ENCODE measurements around the gene NWD2.

NWD2 gene

GRCh38 chr4:37436546-37436945, 192.0 kb downstream of the NWD2 start:
- Mint-ChIP-seq H3K27ac (no peak overlapping the region), H3K27me3 (peaks cover 4% of the 10 kb centered on the region), H3K9me3 (ENCODE audit: low read depth) (no peaks in the 10 kb centered on the region), H3K4me3 (no peak overlapping the region), H3K4me1 (ENCODE audit: low read depth) (no peaks in the 10 kb centered on the region), H3K36me3 (no peaks in the 10 kb centered on the region)

- H3K27ac Mint-ChIP-seq: no peak overlapping the region
- no peaks in the 10 kb centered on the region for H3K36me3 Mint-ChIP-seq
- H3K4me3 Mint-ChIP-seq: no peak overlapping the region
- H3K4me1 Mint-ChIP-seq (ENCODE audit: low read depth): no peaks in the 10 kb centered on the region
- peaks cover 7% of the 10 kb centered on the region for H3K27me3 Mint-ChIP-seq
- no peaks in the 10 kb centered on the region for H3K9me3 Mint-ChIP-seq (ENCODE audit: low read depth)
These were observed 192.6 kb downstream of the NWD2 start for GRCh38 chr4:37437163-37437562.

- peaks cover 12% of the 10 kb centered on the region for H3K27me3 Mint-ChIP-seq
- no peak overlapping the region for H3K4me3 Mint-ChIP-seq
- H3K4me1 Mint-ChIP-seq (ENCODE audit: low read depth): no peaks in the 10 kb centered on the region
- H3K9me3 Mint-ChIP-seq (ENCODE audit: low read depth): no peaks in the 10 kb centered on the region
- H3K27ac Mint-ChIP-seq: no peak overlapping the region
- no peaks in the 10 kb centered on the region for H3K36me3 Mint-ChIP-seq
These were observed 194.2 kb downstream of the NWD2 start for GRCh38 chr4:37438564-37439279.

GRCh38 chr4:37439809-37440474, 195.4 kb downstream of the NWD2 start:
- Mint-ChIP-seq H3K27ac (no peak overlapping the region), H3K27me3 (peaks cover 12% of the 10 kb centered on the region), H3K4me3 (no peak overlapping the region), H3K4me1 (ENCODE audit: low read depth) (no peaks in the 10 kb centered on the region), H3K36me3 (no peaks in the 10 kb centered on the region), H3K9me3 (ENCODE audit: low read depth) (no peaks in the 10 kb centered on the region)

GRCh38 chr4:37440501-37440900, 196.0 kb downstream of the NWD2 start:
- no peak overlapping the region for H3K4me3 Mint-ChIP-seq
- H3K27me3 Mint-ChIP-seq: peaks cover 16% of the 10 kb centered on the region
- no peaks in the 10 kb centered on the region for H3K4me1 Mint-ChIP-seq (ENCODE audit: low read depth)
- H3K27ac Mint-ChIP-seq: no peak overlapping the region
- no peaks in the 10 kb centered on the region for H3K9me3 Mint-ChIP-seq (ENCODE audit: low read depth)
- no peaks in the 10 kb centered on the region for H3K36me3 Mint-ChIP-seq

GRCh38 chr4:37441231-37442061, 196.9 kb downstream of the NWD2 start:
- Mint-ChIP-seq H3K9me3 (ENCODE audit: low read depth) (no peaks in the 10 kb centered on the region), H3K27ac (no peak overlapping the region), H3K27me3 (peaks cover 17% of the 10 kb centered on the region), H3K4me3 (no peak overlapping the region), H3K4me1 (ENCODE audit: low read depth) (no peaks in the 10 kb centered on the region), H3K36me3 (no peaks in the 10 kb centered on the region)

- H3K27ac Mint-ChIP-seq: no peak overlapping the region
- no peaks in the 10 kb centered on the region for H3K36me3 Mint-ChIP-seq
- H3K4me3 Mint-ChIP-seq: no peak overlapping the region
- H3K9me3 Mint-ChIP-seq (ENCODE audit: low read depth): no peaks in the 10 kb centered on the region
- H3K27me3 Mint-ChIP-seq: peaks cover 19% of the 10 kb centered on the region
- H3K4me1 Mint-ChIP-seq (ENCODE audit: low read depth): no peaks in the 10 kb centered on the region
These were observed 197.4 kb downstream of the NWD2 start for GRCh38 chr4:37442062-37442323.

GRCh38 chr4:37443137-37443536, 198.6 kb downstream of the NWD2 start:
- no peak overlapping the region for H3K27ac Mint-ChIP-seq
- H3K36me3 Mint-ChIP-seq: no peaks in the 10 kb centered on the region
- H3K4me1 Mint-ChIP-seq (ENCODE audit: low read depth): no peaks in the 10 kb centered on the region
- no peak overlapping the region for H3K4me3 Mint-ChIP-seq
- no peaks in the 10 kb centered on the region for H3K9me3 Mint-ChIP-seq (ENCODE audit: low read depth)
- peaks cover 20% of the 10 kb centered on the region for H3K27me3 Mint-ChIP-seq

GRCh38 chr4:37445023-37445422, 200.5 kb downstream of the NWD2 start:
- Mint-ChIP-seq H3K27ac (no peak overlapping the region), H3K9me3 (ENCODE audit: low read depth) (no peaks in the 10 kb centered on the region), H3K36me3 (no peaks in the 10 kb centered on the region), H3K27me3 (peaks cover 27% of the 10 kb centered on the region), H3K4me1 (ENCODE audit: low read depth) (no peaks in the 10 kb centered on the region), H3K4me3 (no peak overlapping the region)

- H3K27me3 Mint-ChIP-seq: peaks cover 30% of the 10 kb centered on the region
These were observed 201.5 kb downstream of the NWD2 start for GRCh38 chr4:37446016-37446415.

GRCh38 chr4:37447886-37448285, 203.3 kb downstream of the NWD2 start:
- peaks cover 2% of the 10 kb centered on the region for H3K4me1 Mint-ChIP-seq (ENCODE audit: low read depth)
- peaks cover 32% of the 10 kb centered on the region for H3K27me3 Mint-ChIP-seq
- no peaks in the 10 kb centered on the region for H3K9me3 Mint-ChIP-seq (ENCODE audit: low read depth)
- H3K4me3 Mint-ChIP-seq: no peak overlapping the region
- no peaks in the 10 kb centered on the region for H3K36me3 Mint-ChIP-seq
- no peak overlapping the region for H3K27ac Mint-ChIP-seq

More at GRCh38 chr4:37446016-37446415, 201.5 kb downstream of the NWD2 start:
- H3K27ac Mint-ChIP-seq: no peak overlapping the region
- H3K4me3 Mint-ChIP-seq: no peak overlapping the region
- H3K36me3 Mint-ChIP-seq: no peaks in the 10 kb centered on the region
- no peaks in the 10 kb centered on the region for H3K9me3 Mint-ChIP-seq (ENCODE audit: low read depth)
- H3K4me1 Mint-ChIP-seq (ENCODE audit: low read depth): no peaks in the 10 kb centered on the region

GRCh38 chr4:37450309-37450708, 205.8 kb downstream of the NWD2 start:
- peaks cover 16% of the 10 kb centered on the region for H3K4me1 Mint-ChIP-seq (ENCODE audit: low read depth)
- no peak overlapping the region for H3K27ac Mint-ChIP-seq
- no peaks in the 10 kb centered on the region for H3K9me3 Mint-ChIP-seq (ENCODE audit: low read depth)
- peaks cover 36% of the 10 kb centered on the region for H3K27me3 Mint-ChIP-seq
- no peaks in the 10 kb centered on the region for H3K36me3 Mint-ChIP-seq
- H3K4me3 Mint-ChIP-seq: no peak overlapping the region

- Mint-ChIP-seq H3K36me3 (no peaks in the 10 kb centered on the region), H3K4me3 (no peak overlapping the region), H3K27me3 (peaks cover 36% of the 10 kb centered on the region), H3K9me3 (ENCODE audit: low read depth) (no peaks in the 10 kb centered on the region), H3K27ac (no peak overlapping the region), H3K4me1 (ENCODE audit: low read depth) (peaks cover 16% of the 10 kb centered on the region)
These were observed 206.4 kb downstream of the NWD2 start for GRCh38 chr4:37450911-37451310.

GRCh38 chr4:37451656-37452055, 207.1 kb downstream of the NWD2 start:
- Mint-ChIP-seq H3K36me3 (no peaks in the 10 kb centered on the region), H3K9me3 (ENCODE audit: low read depth) (no peaks in the 10 kb centered on the region), H3K27me3 (peaks cover 41% of the 10 kb centered on the region), H3K27ac (no peak overlapping the region), H3K4me1 (ENCODE audit: low read depth) (peaks cover 16% of the 10 kb centered on the region), H3K4me3 (no peak overlapping the region)

- Mint-ChIP-seq H3K4me3 (peak overlapping the region; percentile 87), H3K4me1 (ENCODE audit: low read depth) (peaks cover 16% of the 10 kb centered on the region), H3K9me3 (ENCODE audit: low read depth) (no peaks in the 10 kb centered on the region), H3K27me3 (peaks cover 45% of the 10 kb centered on the region), H3K27ac (no peak overlapping the region), H3K36me3 (no peaks in the 10 kb centered on the region)
These were observed 208.4 kb downstream of the NWD2 start for GRCh38 chr4:37452952-37453280.
